Osteocyte (in vitro differentiated cells): ENCODE measurements around the gene LRRK2. TPM values are rescaled to one million over a fixed set of nuclear protein-coding genes. Genes with fewer than 3 reads are reported as not detected.

Experiments used
- total RNA-seq: library from RNA; stranded (reverse); gene quantifications from 2 replicates; pipeline ENCODE4 v1.2.1, GENCODE V29; 2021

The LRRK2 gene
- total RNA-seq, 1 donor from 2014 or later: not detected

Other genes with a start within 250 kb of the LRRK2 start
- gene SLC2A13, start 118.9 kb upstream of the LRRK2 start, total RNA-seq: 6.9 and 7.1 TPM in 2 replicates